ENCODE data around the gene RHCG. TPM values are rescaled to one million over a fixed set of nuclear protein-coding genes. Genes with fewer than 3 reads are reported as not detected.

RHCG gene
- total and polyA plus RNA-seq, 2 of the 13 experiments (the other 11 are each of a cell fraction or from before 2014, with no cell fraction given), result not detected

DNA sequence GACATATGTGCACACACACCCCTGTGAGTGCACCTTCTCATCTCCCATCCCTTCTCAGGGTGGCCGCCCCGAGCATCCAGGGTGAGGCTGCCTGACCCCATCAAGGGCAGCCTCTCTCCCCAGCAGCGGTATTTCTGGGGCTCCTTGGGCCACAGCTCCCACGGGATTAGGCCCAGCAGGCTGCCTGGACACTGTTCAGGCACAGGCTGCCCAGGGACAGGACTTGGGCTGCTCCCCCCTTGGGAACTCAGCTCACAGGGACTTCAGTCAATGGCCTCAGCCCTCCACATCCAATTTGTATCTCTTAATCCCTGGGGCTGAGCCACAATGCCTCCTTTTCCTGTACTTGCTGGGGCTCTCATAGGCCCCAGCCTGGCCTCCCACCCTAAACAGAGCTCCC, 35.0 kb downstream of the RHCG start:
- Histone ChIP-seq H3K9me3 (ENCODE audit: low read length) (no peaks in the 10 kb centered on the region), H3K4me2 (ENCODE audit: low read depth, low read length) (peak overlapping the region; percentile 62; the same call in 1 of the 2 replicates), H3K79me2 (ENCODE audit: insufficient read depth, low read length) (no peaks in the 10 kb centered on the region), H3K9ac (ENCODE audit: insufficient read depth, low read depth, low read length) (no peak overlapping the region), H3K4me3 (replicated peaks in 1 of 3; ENCODE audit: insufficient read depth in 1 of 3, low read depth in 2 of 3, low read length in 3 of 3) (peak overlapping the region in 1 of 3 experiments; percentile 30; a peak in 1 of 6 replicates), H3K36me3 (replicated peaks in 1 of 2; ENCODE audit: control insufficient read depth in 1 of 2, insufficient read depth in 2 of 2, low read length in 2 of 2) (no peaks in the 10 kb centered on the region), H3K27ac (ENCODE audit: extremely low read length, insufficient read depth, low read length) (no peak overlapping the region), H3K4me1 (ENCODE audit: insufficient read depth, low read length) (peaks cover 73% of the 10 kb centered on the region), H3K27me3 (ENCODE audit: control insufficient read depth in 1 of 2, insufficient read depth in 2 of 2, low read length in 2 of 2) (no peaks in the 10 kb centered on the region), H4K20me1 (ENCODE audit: insufficient read depth, low read length) (no peaks in the 10 kb centered on the region), H2AFZ (ENCODE audit: low read length) (no peak overlapping the region)
- no peak for DNase-seq (ENCODE audit: low spot score)
- POLR2A ChIA-PET, result no interaction called here
- no peak for FAIRE-seq
- no TSS peak for BruUV-seq (replicated peaks)
- CTCF ChIA-PET (ENCODE audit: low intra/inter-chr PET ratio, low total read pairs), result no interaction called here
- TF ChIP-seq ZNF367 (CRISPR knock-in tag; IDR thresholded peaks at IDR 0.05; ENCODE audit: borderline replicate concordance) (no peak), BORCS8-MEF2B (CRISPR knock-in tag; IDR thresholded peaks at IDR 0.05) (no peak), SRSF4 (IDR thresholded peaks at IDR 0.05; ENCODE audit: low read depth, low read length, poor library complexity, severe bottlenecking) (no peak), PAF1 (CRISPR knock-in tag; IDR thresholded peaks at IDR 0.05) (no peak), HCFC1 (IDR thresholded peaks at IDR 0.05; ENCODE audit: low read depth, low read length) (no peak), CBX5 (CRISPR knock-in tag; IDR thresholded peaks at IDR 0.05; ENCODE audit: borderline replicate concordance) (no peak), ZBTB7A (CRISPR knock-in tag; IDR thresholded peaks at IDR 0.05) (no peak), FIP1L1 (IDR thresholded peaks at IDR 0.05; ENCODE audit: borderline replicate concordance, insufficient read depth, low read depth, low read length) (no peak), MED8 (CRISPR knock-in tag; IDR thresholded peaks at IDR 0.05; ENCODE audit: insufficient replicate concordance) (no peak), RBAK (CRISPR knock-in tag; IDR thresholded peaks at IDR 0.05) (no peak), ZNF674 (CRISPR knock-in tag; IDR thresholded peaks at IDR 0.05; ENCODE audit: low read depth) (no peak), NFRKB (IDR thresholded peaks at IDR 0.05) (no peak), ZNF260 (CRISPR knock-in tag; IDR thresholded peaks at IDR 0.05; ENCODE audit: borderline replicate concordance, low read depth) (no peak)
- TF ChIP-seq, protein P1, sequence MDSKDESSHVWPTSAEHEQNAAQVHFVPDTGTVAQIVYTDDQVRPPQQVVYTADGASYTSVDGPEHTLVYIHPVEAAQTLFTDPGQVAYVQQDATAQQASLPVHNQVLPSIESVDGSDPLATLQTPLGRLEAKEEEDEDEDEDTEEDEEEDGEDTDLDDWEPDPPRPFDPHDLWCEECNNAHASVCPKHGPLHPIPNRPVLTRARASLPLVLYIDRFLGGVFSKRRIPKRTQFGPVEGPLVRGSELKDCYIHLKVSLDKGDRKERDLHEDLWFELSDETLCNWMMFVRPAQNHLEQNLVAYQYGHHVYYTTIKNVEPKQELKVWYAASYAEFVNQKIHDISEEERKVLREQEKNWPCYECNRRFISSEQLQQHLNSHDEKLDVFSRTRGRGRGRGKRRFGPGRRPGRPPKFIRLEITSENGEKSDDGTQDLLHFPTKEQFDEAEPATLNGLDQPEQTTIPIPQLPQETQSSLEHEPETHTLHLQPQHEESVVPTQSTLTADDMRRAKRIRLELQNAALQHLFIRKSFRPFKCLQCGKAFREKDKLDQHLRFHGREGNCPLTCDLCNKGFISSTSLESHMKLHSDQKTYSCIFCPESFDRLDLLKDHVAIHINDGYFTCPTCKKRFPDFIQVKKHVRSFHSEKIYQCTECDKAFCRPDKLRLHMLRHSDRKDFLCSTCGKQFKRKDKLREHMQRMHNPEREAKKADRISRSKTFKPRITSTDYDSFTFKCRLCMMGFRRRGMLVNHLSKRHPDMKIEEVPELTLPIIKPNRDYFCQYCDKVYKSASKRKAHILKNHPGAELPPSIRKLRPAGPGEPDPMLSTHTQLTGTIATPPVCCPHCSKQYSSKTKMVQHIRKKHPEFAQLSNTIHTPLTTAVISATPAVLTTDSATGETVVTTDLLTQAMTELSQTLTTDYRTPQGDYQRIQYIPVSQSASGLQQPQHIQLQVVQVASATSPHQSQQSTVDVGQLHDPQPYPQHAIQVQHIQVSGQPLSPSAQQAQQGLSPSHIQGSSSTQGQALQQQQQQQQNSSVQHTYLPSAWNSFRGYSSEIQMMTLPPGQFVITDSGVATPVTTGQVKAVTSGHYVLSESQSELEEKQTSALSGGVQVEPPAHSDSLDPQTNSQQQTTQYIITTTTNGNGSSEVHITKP (CRISPR knock-in tag; IDR thresholded peaks at IDR 0.05; ENCODE audit: low read depth), result no peak
- TF ChIP-seq, protein P2, sequence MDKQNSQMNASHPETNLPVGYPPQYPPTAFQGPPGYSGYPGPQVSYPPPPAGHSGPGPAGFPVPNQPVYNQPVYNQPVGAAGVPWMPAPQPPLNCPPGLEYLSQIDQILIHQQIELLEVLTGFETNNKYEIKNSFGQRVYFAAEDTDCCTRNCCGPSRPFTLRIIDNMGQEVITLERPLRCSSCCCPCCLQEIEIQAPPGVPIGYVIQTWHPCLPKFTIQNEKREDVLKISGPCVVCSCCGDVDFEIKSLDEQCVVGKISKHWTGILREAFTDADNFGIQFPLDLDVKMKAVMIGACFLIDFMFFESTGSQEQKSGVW (CRISPR knock-in tag; IDR thresholded peaks at IDR 0.05; ENCODE audit: borderline replicate concordance), result no peak
- TF ChIP-seq, protein P3, sequence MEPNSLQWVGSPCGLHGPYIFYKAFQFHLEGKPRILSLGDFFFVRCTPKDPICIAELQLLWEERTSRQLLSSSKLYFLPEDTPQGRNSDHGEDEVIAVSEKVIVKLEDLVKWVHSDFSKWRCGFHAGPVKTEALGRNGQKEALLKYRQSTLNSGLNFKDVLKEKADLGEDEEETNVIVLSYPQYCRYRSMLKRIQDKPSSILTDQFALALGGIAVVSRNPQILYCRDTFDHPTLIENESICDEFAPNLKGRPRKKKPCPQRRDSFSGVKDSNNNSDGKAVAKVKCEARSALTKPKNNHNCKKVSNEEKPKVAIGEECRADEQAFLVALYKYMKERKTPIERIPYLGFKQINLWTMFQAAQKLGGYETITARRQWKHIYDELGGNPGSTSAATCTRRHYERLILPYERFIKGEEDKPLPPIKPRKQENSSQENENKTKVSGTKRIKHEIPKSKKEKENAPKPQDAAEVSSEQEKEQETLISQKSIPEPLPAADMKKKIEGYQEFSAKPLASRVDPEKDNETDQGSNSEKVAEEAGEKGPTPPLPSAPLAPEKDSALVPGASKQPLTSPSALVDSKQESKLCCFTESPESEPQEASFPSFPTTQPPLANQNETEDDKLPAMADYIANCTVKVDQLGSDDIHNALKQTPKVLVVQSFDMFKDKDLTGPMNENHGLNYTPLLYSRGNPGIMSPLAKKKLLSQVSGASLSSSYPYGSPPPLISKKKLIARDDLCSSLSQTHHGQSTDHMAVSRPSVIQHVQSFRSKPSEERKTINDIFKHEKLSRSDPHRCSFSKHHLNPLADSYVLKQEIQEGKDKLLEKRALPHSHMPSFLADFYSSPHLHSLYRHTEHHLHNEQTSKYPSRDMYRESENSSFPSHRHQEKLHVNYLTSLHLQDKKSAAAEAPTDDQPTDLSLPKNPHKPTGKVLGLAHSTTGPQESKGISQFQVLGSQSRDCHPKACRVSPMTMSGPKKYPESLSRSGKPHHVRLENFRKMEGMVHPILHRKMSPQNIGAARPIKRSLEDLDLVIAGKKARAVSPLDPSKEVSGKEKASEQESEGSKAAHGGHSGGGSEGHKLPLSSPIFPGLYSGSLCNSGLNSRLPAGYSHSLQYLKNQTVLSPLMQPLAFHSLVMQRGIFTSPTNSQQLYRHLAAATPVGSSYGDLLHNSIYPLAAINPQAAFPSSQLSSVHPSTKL (CRISPR knock-in tag; IDR thresholded peaks at IDR 0.05), result no peak
- 60% methylated on average over 1 of the region's 4 CpGs for WGBS (ENCODE audit: low lambda C conversion rate)
- in situ Hi-C loops (cut with HindIII; ENCODE audit: extremely low pct_ligation_motif_present, low pct_unique_long_range_greater_than_20kb) (no loop called here), intact Hi-C loops (cut with micrococcal nuclease; ENCODE audit: unreplicated experiment) (no loop called here)
- no peak for ATAC-seq
